HepG2 (cell line): Measurements from ENCODE around the gene ABHD17A. TPM values are rescaled to one million over a fixed set of nuclear protein-coding genes. Genes with fewer than 3 reads are reported as not detected.
A peak's percentile ranks its signal among the peaks of the same experiment; 100 is the strongest.

Source experiments
- ATF7-NPFF ChIP-seq: sonication (generic); formaldehyde crosslinking; IDR thresholded peaks from 2 replicates; pipeline ENCODE4 v1.8.1; 2023; ENCODE audit warnings: mild to moderate bottlenecking, low read depth, missing genetic modification reagents, moderate library complexity
- CAMTA2 ChIP-seq: sonication (generic); formaldehyde crosslinking; IDR thresholded peaks from 2 replicates; pipeline ENCODE4 v1.4.0; 2020; ENCODE audit warnings: mild to moderate bottlenecking, missing genetic modification reagents, borderline replicate concordance
- GATA4 ChIP-seq: sonication (generic); IDR thresholded peaks from 2 replicates; pipeline ENCODE4 v1.6.1; 2016; ENCODE audit warnings: antibody characterized with exemption, low read depth, borderline replicate concordance
- HMG20A ChIP-seq: IDR thresholded peaks from 2 replicates; pipeline ENCODE4 v1.6.1; 2016; ENCODE audit warnings: borderline replicate concordance
- IKZF4 ChIP-seq: sonication (generic); formaldehyde crosslinking; IDR thresholded peaks from 2 replicates; pipeline ENCODE4 v1.5.1; 2020; ENCODE audit warnings: borderline replicate concordance, mild to moderate bottlenecking, low read depth, missing genetic modification reagents; ENCODE audit errors: not compliant biosample characterization
- ISX ChIP-seq: sonication (generic); formaldehyde crosslinking; conservative IDR thresholded peaks from 2 replicates; pipeline ENCODE4 v1.5.0; 2020; ENCODE audit warnings: missing genetic modification reagents
- LCORL ChIP-seq, 2 experiments: fragments of 450-650 bp in 1 of 2; sonication (generic) in 1 of 2; formaldehyde crosslinking in 1 of 2; IDR thresholded peaks; 2 replicates each; pipeline versions ENCODE4 v1.5.0 to v1.6.1; 2017 to 2020; ENCODE audit warnings: antibody characterized with exemption in 1 of 2, missing genetic modification reagents in 1 of 2
- NFRKB ChIP-seq: fragments of 450-650 bp; IDR thresholded peaks from 2 replicates; pipeline ENCODE4 v1.6.1; 2017
- PHB2 ChIP-seq: fragments of 450-650 bp; IDR thresholded peaks from 2 replicates; pipeline ENCODE4 v1.6.1; 2018; ENCODE audit not compliant: partially characterized antibody
- SIX4 ChIP-seq: sonication (generic); formaldehyde crosslinking; IDR thresholded peaks from 2 replicates; pipeline ENCODE4 v1.4.0; 2020; ENCODE audit warnings: missing genetic modification reagents
- TEAD3 ChIP-seq: optimal IDR thresholded peaks from 2 replicates; pipeline ENCODE3; 2016; ENCODE audit warnings: borderline replicate concordance
- ZNF121 ChIP-seq: sonication (generic); formaldehyde crosslinking; IDR thresholded peaks from 2 replicates; pipeline ENCODE4 v1.5.0; 2020; ENCODE audit warnings: mild to moderate bottlenecking, missing genetic modification reagents
- ZNF138 ChIP-seq: sonication (generic); formaldehyde crosslinking; IDR thresholded peaks from 2 replicates; pipeline ENCODE4 v1.5.0; 2020; ENCODE audit warnings: mild to moderate bottlenecking, low read depth, missing genetic modification reagents
- ZNF737 ChIP-seq: sonication (generic); formaldehyde crosslinking; IDR thresholded peaks from 2 replicates; pipeline ENCODE4 v1.5.0; 2020; ENCODE audit warnings: missing genetic modification reagents, mild to moderate bottlenecking, borderline replicate concordance
- ZNF772 ChIP-seq: sonication (generic); formaldehyde crosslinking; IDR thresholded peaks from 2 replicates; pipeline ENCODE4 v1.5.0; 2020; ENCODE audit warnings: mild to moderate bottlenecking, missing genetic modification reagents
- ZZZ3 ChIP-seq: sonication (generic); formaldehyde crosslinking; IDR thresholded peaks from 2 replicates; pipeline ENCODE4 v1.4.0; 2020; ENCODE audit warnings: missing genetic modification reagents, mild to moderate bottlenecking, borderline replicate concordance
- polyA plus RNA-seq, 8 experiments: library from polyadenylated mRNA; depleted of rRNA in 3 of 8; stranded (reverse) in 7 of 8; unstranded in 1 of 8; fragments of >200 nt; fragmentation: Illumina TruSeq in 4 of 8; extraction: Trizol in 4 of 8; gene quantifications; 2 replicates each; pipeline versions ENCODE4 v1.2.1 to v1.2.3, GENCODE V29; 2011 to 2016; ENCODE audit warnings: low read depth in 4 of 8, missing spikeins in 1 of 8, mixed read lengths in 1 of 8; ENCODE audit not compliant: insufficient read depth in 1 of 8
- total RNA-seq, 5 experiments: library from RNA; depleted of rRNA; stranded (reverse); fragments of >200 nt; fragmentation: Illumina TruSeq; extraction: Trizol; gene quantifications; 2 replicates each; pipeline ENCODE4 v1.2.3, GENCODE V29; 2016; ENCODE audit warnings: low read depth in 1 of 5
- TF ChIP-seq, protein P1 (sequence below): sonication (generic); formaldehyde crosslinking; IDR thresholded peaks from 2 replicates; pipeline ENCODE4 v1.5.0; 2020; ENCODE audit warnings: missing genetic modification reagents
- TF ChIP-seq, protein P2 (sequence below): IDR thresholded peaks from 2 replicates; pipeline ENCODE4 v1.6.1; 2016
- TF ChIP-seq, protein P3 (sequence below): sonication (generic); formaldehyde crosslinking; IDR thresholded peaks from 2 replicates; pipeline ENCODE4 v1.5.0; 2020; ENCODE audit warnings: mild to moderate bottlenecking, low read depth, missing genetic modification reagents, borderline replicate concordance
- TF ChIP-seq, protein P4 (sequence below): sonication (generic); formaldehyde crosslinking; IDR thresholded peaks from 2 replicates; pipeline ENCODE4 v1.5.0; 2020; ENCODE audit warnings: mild to moderate bottlenecking, missing genetic modification reagents, borderline replicate concordance
- TF ChIP-seq, protein P5 (sequence below): sonication (generic); formaldehyde crosslinking; conservative IDR thresholded peaks from 2 replicates; pipeline ENCODE4 v1.8.1; 2023; ENCODE audit warnings: missing genetic modification reagents

ABHD17A gene
- total and polyA plus RNA-seq, 2 of the 13 experiments (the other 11 are each of a cell fraction or from before 2014, with no cell fraction given): 27.7 to 40.8 TPM

DNA sequence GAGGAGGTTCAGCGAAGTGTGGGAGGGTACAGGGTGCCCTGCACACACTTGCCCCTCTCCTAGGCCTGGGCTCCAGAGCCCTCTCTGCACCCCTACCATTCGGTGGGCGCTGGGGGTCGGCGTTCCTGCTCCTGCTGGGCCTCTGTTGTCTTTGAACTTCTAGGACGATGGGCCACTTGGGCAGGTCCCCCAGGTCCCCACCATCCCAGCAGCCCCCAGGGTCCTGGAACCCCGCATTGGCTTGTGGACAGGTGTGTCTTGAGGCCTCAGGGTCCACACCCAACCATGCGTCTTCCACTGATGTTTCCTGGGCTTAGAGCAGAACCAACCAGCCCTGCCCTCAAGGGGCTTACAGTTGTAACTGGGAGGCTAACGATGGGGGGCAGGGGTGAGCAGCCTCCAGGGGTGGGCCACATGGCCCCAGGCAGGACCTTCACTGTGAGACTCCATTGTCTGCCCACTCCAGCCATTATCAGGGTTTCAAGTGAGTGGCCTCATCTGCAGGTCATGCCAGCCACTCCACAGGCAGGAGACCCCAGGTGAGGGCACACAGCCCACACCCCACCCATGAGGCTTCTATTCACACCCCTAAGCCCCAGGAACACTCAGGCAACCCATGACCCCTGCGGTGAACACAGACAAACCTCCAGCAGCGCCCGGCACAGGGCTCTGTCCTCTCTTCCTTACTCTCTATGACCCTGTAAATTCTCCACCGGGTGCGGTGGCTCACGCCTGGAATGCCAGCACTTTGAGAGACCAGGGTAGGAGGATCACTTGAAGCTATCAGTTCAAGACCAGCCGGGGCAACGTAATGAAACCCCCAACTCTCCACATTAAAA is 19.9 kb downstream of the ABHD17A start (continued):
- TF ChIP-seq LCORL (IDR thresholded peaks at IDR 0.05) (no peak), LCORL (CRISPR knock-in tag; IDR thresholded peaks at IDR 0.05) (no peak; the same call in 1 of the 2 replicates), ZNF737 (CRISPR knock-in tag) (no peak), ZZZ3 (no peak), HMG20A (no peak), IKZF4 (CRISPR knock-in tag) (no peak), ZNF772 (CRISPR knock-in tag) (0 out of 2 replicates have a peak, but pooled peaks have one; percentile 9), GATA4 (no peak), ZNF121 (no peak), ZNF138 (CRISPR knock-in tag) (no peak), TEAD3 (no peak), PHB2 (no peak), ATF7-NPFF (no peak), ISX (no peak), NFRKB (no peak), SIX4 (no peak), CAMTA2 (CRISPR knock-in tag) (no peak)
- TF ChIP-seq, protein P1, sequence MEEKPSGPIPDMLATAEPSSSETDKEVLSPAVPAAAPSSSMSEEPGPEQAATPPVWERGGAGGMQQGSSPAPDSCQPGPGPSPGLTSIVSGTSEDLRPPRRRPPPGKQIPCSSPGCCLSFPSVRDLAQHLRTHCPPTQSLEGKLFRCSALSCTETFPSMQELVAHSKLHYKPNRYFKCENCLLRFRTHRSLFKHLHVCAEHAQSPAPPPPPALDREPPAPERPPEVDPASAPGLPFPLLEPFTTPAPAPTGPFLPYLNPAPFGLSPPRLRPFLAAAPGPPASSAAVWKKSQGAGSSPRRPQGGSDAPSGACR (CRISPR knock-in tag): 0 out of 2 replicates have a peak, but pooled peaks have one; percentile 64
- TF ChIP-seq, protein P2, sequence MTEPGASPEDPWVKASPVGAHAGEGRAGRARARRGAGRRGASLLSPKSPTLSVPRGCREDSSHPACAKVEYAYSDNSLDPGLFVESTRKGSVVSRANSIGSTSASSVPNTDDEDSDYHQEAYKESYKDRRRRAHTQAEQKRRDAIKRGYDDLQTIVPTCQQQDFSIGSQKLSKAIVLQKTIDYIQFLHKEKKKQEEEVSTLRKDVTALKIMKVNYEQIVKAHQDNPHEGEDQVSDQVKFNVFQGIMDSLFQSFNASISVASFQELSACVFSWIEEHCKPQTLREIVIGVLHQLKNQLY: no peak
- TF ChIP-seq, protein P3, sequence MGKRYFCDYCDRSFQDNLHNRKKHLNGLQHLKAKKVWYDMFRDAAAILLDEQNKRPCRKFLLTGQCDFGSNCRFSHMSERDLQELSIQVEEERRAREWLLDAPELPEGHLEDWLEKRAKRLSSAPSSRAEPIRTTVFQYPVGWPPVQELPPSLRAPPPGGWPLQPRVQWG (CRISPR knock-in tag): no peak
- TF ChIP-seq, protein P4, sequence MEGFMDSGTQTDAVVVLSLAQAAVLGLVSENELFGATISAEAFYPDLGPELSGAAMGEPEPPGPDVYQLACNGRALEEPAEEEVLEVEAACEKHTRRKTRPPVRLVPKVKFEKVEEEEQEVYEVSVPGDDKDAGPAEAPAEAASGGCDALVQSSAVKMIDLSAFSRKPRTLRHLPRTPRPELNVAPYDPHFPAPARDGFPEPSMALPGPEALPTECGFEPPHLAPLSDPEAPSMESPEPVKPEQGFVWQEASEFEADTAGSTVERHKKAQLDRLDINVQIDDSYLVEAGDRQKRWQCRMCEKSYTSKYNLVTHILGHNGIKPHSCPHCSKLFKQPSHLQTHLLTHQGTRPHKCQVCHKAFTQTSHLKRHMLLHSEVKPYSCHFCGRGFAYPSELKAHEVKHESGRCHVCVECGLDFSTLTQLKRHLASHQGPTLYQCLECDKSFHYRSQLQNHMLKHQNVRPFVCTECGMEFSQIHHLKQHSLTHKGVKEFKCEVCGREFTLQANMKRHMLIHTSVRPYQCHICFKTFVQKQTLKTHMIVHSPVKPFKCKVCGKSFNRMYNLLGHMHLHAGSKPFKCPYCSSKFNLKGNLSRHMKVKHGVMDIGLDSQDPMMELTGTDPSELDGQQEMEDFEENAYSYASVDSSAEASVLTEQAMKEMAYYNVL (CRISPR knock-in tag): no peak
- TF ChIP-seq, protein P5, sequence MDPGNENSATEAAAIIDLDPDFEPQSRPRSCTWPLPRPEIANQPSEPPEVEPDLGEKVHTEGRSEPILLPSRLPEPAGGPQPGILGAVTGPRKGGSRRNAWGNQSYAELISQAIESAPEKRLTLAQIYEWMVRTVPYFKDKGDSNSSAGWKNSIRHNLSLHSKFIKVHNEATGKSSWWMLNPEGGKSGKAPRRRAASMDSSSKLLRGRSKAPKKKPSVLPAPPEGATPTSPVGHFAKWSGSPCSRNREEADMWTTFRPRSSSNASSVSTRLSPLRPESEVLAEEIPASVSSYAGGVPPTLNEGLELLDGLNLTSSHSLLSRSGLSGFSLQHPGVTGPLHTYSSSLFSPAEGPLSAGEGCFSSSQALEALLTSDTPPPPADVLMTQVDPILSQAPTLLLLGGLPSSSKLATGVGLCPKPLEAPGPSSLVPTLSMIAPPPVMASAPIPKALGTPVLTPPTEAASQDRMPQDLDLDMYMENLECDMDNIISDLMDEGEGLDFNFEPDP (CRISPR knock-in tag): no peak
